HG03575 (cell line): ENCODE results near the gene SMARCA2.

ENCODE experiments used
- ATAC-seq: cut with Tn5 transposase; IDR thresholded peaks from one replicate; pipeline ENCODE4 v1.9.1; 2021; ENCODE audit not compliant: unreplicated experiment, insufficient number of reproducible peaks, low FRiP score; ENCODE audit errors: extremely low read depth

SMARCA2 gene

GRCh38 chr9:2014696-2015580 lies at the start of gene SMARCA2:
TSS of gene SMARCA2 (plus strand) at chr9:2015347. CDS start at chr9:2029023, 13,676 bp downstream.
- ATAC-seq = peak; percentile 60

GRCh38 chr9:1966725-1967366 lies 48.3 kb upstream of the SMARCA2 start:
- no peak for ATAC-seq

- ATAC-seq = no peak
These were observed 46.0 kb upstream of the SMARCA2 start for GRCh38 chr9:1969160-1969559.

- no peak for ATAC-seq
These were observed 45.2 kb upstream of the SMARCA2 start for GRCh38 chr9:1969898-1970297.

- ATAC-seq = no peak
These were observed 42.5 kb upstream of the SMARCA2 start for GRCh38 chr9:1972672-1973071.

GRCh38 chr9:1977026-1977425 lies 38.1 kb upstream of the SMARCA2 start:
- ATAC-seq = no peak

- no peak for ATAC-seq
These were observed 36.2 kb upstream of the SMARCA2 start for GRCh38 chr9:1978941-1979340.

GRCh38 chr9:1979741-1980367 lies 35.3 kb upstream of the SMARCA2 start:
- ATAC-seq = no peak

GRCh38 chr9:1980387-1980786 lies 34.8 kb upstream of the SMARCA2 start:
- ATAC-seq = no peak

GRCh38 chr9:1982074-1982473 lies 33.1 kb upstream of the SMARCA2 start:
- no peak for ATAC-seq

- no peak for ATAC-seq
These were observed 28.8 kb upstream of the SMARCA2 start for GRCh38 chr9:1986341-1986740.

GRCh38 chr9:1989500-1989899 lies 25.6 kb upstream of the SMARCA2 start:
- no peak for ATAC-seq

- ATAC-seq = no peak
These were observed 21.0 kb upstream of the SMARCA2 start for GRCh38 chr9:1994180-1994579.

- no peak for ATAC-seq
These were observed 20.1 kb upstream of the SMARCA2 start for GRCh38 chr9:1995084-1995483.

GRCh38 chr9:1996156-1996555 lies 19.0 kb upstream of the SMARCA2 start:
- ATAC-seq = no peak

- ATAC-seq = no peak
These were observed 17.5 kb upstream of the SMARCA2 start for GRCh38 chr9:1997646-1998045.

GRCh38 chr9:1998111-1998510 lies 17.0 kb upstream of the SMARCA2 start:
- ATAC-seq = no peak

- no peak for ATAC-seq
These were observed 14.8 kb upstream of the SMARCA2 start for GRCh38 chr9:2000314-2000713.

- ATAC-seq = no peak
These were observed 6.8 kb upstream of the SMARCA2 start for GRCh38 chr9:2008372-2008771.

- ATAC-seq = peak; percentile 53
These were observed 2.8 kb upstream of the SMARCA2 start for GRCh38 chr9:2012347-2012746.
